OCI-LY1 (cell line): ENCODE results near the gene GARIN5A.

Experiments
- H2AFZ ChIP-seq: fragments of 200-600 bp; sonication (generic), shearing (Covaris generic); 2 replicates; pipeline ENCODE4 v1.6.0; 2014; ENCODE audit warnings: antibody characterized with exemption, mild to moderate bottlenecking, low read length
- H3F3A ChIP-seq: fragments of 200-600 bp; sonication (generic), shearing (Covaris generic); 2 replicates; pipeline ENCODE4 v1.6.0; 2014; ENCODE audit warnings: mild to moderate bottlenecking, antibody characterized with exemption, low read length, moderate library complexity; ENCODE audit not compliant: insufficient read depth
- H3K27ac ChIP-seq: fragments of 200-600 bp; sonication (generic); 2 replicates; pipeline ENCODE4 v1.5.1; 2014; ENCODE audit warnings: low read length, mixed run types, mild to moderate bottlenecking, low read depth; ENCODE audit not compliant: poor library complexity, severe bottlenecking
- H3K27me3 ChIP-seq: fragments of 200-600 bp; sonication (generic); 2 replicates; pipeline ENCODE4 v1.6.0; 2014; ENCODE audit warnings: antibody characterized with exemption, mild to moderate bottlenecking, low read length, moderate library complexity; ENCODE audit not compliant: insufficient read depth
- H3K36me3 ChIP-seq: fragments of 200-600 bp; sonication (generic); 2 replicates; pipeline ENCODE4 v1.6.1; 2014; ENCODE audit warnings: mild to moderate bottlenecking, antibody characterized with exemption, low read length, moderate library complexity, mixed read lengths; ENCODE audit not compliant: insufficient read depth
- H3K4me1 ChIP-seq: fragments of 200-600 bp; sonication (generic); 2 replicates; pipeline ENCODE4 v1.5.1; 2014; ENCODE audit warnings: mild to moderate bottlenecking, low read length, moderate library complexity; ENCODE audit not compliant: insufficient read depth, severe bottlenecking
- H3K4me2 ChIP-seq: fragments of 200-600 bp; sonication (generic), shearing (Covaris generic); 2 replicates; pipeline ENCODE4 v1.6.1; 2014; ENCODE audit warnings: low read length
- H3K4me3 ChIP-seq: fragments of 200-600 bp; sonication (generic); 2 replicates; pipeline ENCODE4 v1.5.1; 2014; ENCODE audit warnings: low read length, low read depth, mild to moderate bottlenecking, mixed read lengths; ENCODE audit not compliant: poor library complexity, severe bottlenecking
- H3K79me2 ChIP-seq: fragments of 200-600 bp; shearing (Covaris generic); 2 replicates; pipeline ENCODE4 v1.6.1; 2016; ENCODE audit warnings: mixed run types, low read length, mixed read lengths; ENCODE audit not compliant: insufficient read depth
- H3K9ac ChIP-seq: fragments of 200-600 bp; sonication (generic), shearing (Covaris generic); 2 replicates; pipeline ENCODE4 v1.6.1; 2014; ENCODE audit warnings: mild to moderate bottlenecking, low read length, mixed read lengths
- H3K9me2 ChIP-seq: fragments of 200-600 bp; sonication (generic), shearing (Covaris generic); 2 replicates; pipeline ENCODE4 v1.6.1; 2014; ENCODE audit warnings: low read depth, mild to moderate bottlenecking, low read length, mixed read lengths
- H3K9me3 ChIP-seq: fragments of 200-600 bp; shearing (Covaris generic); 2 replicates; pipeline ENCODE4 v1.6.1; 2014; ENCODE audit warnings: low read length, mixed read lengths
- H4K20me1 ChIP-seq: fragments of 200-600 bp; sonication (generic), shearing (Covaris generic); 2 replicates; pipeline ENCODE4 v1.6.0; 2016; ENCODE audit warnings: mild to moderate bottlenecking, low read length; ENCODE audit not compliant: insufficient read depth
- CTCF ChIP-seq: fragments of 200-600 bp; sonication (generic), shearing (Covaris generic); IDR thresholded peaks from 2 replicates; pipeline ENCODE4 v1.5.1; 2017; ENCODE audit warnings: mild to moderate bottlenecking, antibody characterized with exemption, low read length, moderate library complexity, mixed read lengths
- EZH2 ChIP-seq: fragments of 200-600 bp; sonication (generic), shearing (Covaris generic); IDR thresholded peaks from 2 replicates; pipeline ENCODE4 v1.8.0; 2017; ENCODE audit warnings: borderline replicate concordance, mixed run types, mild to moderate bottlenecking, antibody characterized with exemption, low read length, moderate library complexity, mixed read lengths

GARIN5A gene

GRCh38 chr19:50482271-50482855 is 5.7 kb upstream of the GARIN5A start:
- Histone ChIP-seq H2AFZ (no peak overlapping the region), H3K36me3 (peaks cover 89% of the 10 kb centered on the region), H4K20me1 (no peaks in the 10 kb centered on the region), H3K79me2 (no peaks in the 10 kb centered on the region), H3K9me2 (no peaks in the 10 kb centered on the region), H3K27ac (no peak overlapping the region), H3K9ac (no peak overlapping the region), H3F3A (no peaks in the 10 kb centered on the region), H3K4me1 (peaks cover 5% of the 10 kb centered on the region), H3K4me3 (no peak overlapping the region), H3K4me2 (no peak overlapping the region), H3K27me3 (peaks cover 2% of the 10 kb centered on the region; the same call in 1 of the 2 replicates), H3K9me3 (peaks cover 14% of the 10 kb centered on the region)
- no peak for TF ChIP-seq CTCF
- TF ChIP-seq EZH2, result no peak

GRCh38 chr19:50481351-50482149 is 4.9 kb upstream of the GARIN5A start:
- Histone ChIP-seq H2AFZ (no peak overlapping the region), H3K27me3 (no peaks in the 10 kb centered on the region; the same call in 1 of the 2 replicates), H3K4me3 (no peak overlapping the region), H3K27ac (no peak overlapping the region), H3K9me2 (no peaks in the 10 kb centered on the region), H3F3A (no peaks in the 10 kb centered on the region), H4K20me1 (no peaks in the 10 kb centered on the region), H3K79me2 (no peaks in the 10 kb centered on the region), H3K9me3 (peaks cover 11% of the 10 kb centered on the region), H3K4me1 (peaks cover 11% of the 10 kb centered on the region), H3K4me2 (no peak overlapping the region), H3K36me3 (peaks cover 87% of the 10 kb centered on the region), H3K9ac (no peak overlapping the region)
- TF ChIP-seq CTCF (no peak), EZH2 (no peak)

GRCh38 chr19:50480281-50481111 is 3.8 kb upstream of the GARIN5A start:
- H3K4me2 ChIP-seq, result no peak overlapping the region
- H3K9me2 ChIP-seq, result no peaks in the 10 kb centered on the region
- H3K4me3 ChIP-seq, result no peak overlapping the region
- H3K36me3 ChIP-seq, result peaks cover 76% of the 10 kb centered on the region
- H3K79me2 ChIP-seq, result no peaks in the 10 kb centered on the region
- TF ChIP-seq EZH2 (no peak), CTCF (no peak)
- peaks cover 5% of the 10 kb centered on the region for H3K9me3 ChIP-seq
- no peak overlapping the region for H2AFZ ChIP-seq
- no peak overlapping the region for H3K9ac ChIP-seq
- H3K27ac ChIP-seq, result no peak overlapping the region
- H4K20me1 ChIP-seq, result no peaks in the 10 kb centered on the region
- no peaks in the 10 kb centered on the region for H3F3A ChIP-seq
- no peaks in the 10 kb centered on the region for H3K27me3 ChIP-seq
- peaks cover 11% of the 10 kb centered on the region for H3K4me1 ChIP-seq
